Measurements from ENCODE around the gene HOXB5.

HOXB5 gene

DNA sequence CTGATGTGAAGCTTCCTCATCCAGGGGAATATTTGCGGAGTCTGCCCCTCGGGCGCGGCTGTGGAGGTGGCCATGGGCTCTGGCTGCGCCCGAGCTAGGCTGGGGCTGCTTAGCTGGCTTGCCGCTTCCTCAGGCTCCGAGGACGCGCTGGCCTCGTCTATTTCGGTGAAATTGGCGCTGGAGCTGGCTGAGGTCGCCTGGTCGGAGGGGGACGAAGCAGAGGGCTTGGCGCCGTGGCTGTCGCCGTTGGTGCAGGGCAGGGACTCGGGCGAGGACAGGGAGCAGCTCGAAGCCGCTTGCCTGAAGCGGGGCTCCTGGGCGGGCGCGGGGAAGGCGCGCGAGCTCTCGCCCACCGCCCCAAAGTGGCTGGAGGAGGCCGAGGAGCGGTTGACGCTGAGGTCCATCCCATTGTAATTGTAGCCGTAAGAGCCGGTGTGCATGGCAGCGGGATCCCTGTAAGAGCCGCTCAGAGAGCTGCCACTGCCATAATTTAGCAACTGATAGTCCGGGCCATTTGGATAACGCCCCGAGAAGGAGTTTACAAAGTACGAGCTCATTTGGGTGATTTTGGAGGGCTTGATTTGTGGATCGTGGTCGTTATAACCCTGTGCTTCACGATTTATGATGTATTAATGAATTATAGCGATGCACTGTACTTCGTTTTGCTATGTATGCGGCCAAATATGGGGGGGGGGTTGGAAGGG lies at the start of gene HOXB5:
TSS of gene HOXB5 (minus strand) at position 654 of the 704 bp plus-strand sequence. CDS start at position 557, 97 bp downstream.
- ATAC-seq, result no peak

DNA sequence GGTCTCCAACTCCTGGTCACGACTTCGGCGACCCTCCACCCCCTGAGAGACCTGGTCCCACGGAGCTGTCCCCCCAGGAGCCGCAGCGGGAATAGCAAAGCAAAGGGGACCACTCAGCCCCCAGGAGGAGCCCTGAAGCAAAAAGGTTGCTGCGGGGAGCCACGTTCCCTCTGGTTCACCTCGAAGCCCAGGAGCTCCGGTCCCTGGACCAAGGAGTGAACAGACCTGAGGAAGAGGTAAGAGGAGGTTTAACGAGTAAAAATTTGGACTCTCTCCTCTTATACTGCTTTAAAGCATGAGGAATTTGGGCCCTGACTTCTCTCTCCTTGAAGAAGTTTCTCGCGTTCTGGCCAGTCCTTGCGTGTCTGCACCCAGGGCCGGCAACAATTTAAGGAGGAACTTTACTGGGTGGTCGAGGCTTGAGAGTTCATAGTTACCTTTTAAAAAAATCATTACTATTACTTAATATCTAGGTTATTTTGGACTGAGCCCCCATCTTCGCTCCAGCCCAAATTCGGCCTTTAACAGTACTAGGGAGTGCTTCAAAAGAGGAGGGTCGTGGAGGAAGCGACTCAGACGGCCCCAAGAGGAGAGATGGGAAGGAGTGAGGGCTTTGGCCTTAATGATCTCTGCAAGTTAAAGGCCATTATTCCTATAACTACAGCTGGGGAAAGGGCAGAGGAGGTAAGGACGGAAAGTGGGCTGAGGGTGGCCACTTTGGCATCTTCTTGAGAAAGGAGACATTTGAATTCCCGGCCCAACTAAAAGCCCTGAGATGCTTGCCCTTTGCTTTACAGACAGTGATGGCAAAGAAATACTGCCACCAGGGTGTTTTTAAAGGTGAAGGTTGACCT lies 49.5 kb upstream of the HOXB5 start:
- ATAC-seq, result no peak

DNA sequence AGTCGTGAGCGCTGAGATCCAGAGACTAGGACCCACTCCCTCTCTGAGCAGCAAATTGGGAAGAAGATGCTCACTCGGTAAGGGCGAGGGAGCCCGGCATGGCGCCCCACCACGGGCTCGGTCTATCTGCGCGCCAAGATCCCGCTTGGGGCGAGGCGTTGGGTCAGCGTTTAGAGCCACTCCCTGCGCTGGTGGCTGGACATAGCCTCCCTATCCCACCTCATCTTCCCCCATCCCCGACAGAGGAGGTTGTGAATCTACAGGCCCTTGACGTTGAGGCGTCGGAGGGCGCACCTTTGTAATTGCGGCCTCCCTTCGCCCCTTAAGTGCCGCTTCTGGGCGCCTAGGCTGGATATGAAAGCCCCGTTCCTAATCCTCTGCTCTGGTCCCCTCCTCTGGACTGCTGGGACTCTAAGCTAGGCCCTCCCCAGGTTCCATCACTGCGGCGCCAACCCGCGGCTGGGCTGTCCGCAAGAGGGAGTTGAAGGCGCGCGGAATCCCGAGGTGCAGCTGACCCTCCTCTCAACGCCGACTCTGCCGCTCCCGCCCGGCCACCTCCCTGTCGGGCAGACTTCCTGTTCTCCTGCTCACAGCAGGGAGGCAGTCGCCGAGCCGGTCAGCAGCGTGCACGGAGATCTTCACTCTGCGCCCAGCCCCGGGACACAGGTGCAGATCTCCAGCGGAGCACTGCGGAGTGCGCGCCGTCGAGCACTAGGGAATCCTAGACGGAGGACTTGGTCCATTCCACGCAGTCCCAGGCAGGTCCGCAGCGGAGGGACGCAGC lies 48.7 kb upstream of the HOXB5 start:
- ATAC-seq, result no peak

DNA sequence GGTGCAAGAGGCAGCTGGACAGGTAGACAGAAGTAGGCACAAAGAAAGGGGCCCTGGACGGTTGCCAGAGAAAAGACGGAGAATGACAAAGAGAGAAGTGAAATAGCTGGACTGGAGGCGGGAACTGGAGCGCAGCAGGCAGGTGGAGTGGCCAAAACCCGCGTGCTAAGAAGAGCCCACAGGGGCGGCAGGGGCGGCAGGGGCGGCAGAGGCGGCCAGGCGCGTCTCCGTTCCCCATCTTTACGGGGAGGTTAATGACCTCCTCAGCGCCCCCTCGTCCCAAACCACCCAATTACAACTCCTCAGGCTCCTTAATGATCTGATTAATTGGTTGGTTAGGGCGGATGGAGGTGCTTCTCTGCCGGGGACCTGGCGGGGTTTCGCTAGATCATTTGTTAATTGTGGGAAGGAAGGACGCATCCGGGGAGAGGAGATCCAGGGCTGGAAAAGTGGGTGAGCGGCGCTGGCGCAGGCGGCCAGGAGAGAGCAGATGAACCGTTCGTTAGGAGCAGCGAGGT lies 48.0 kb upstream of the HOXB5 start:
- no peak for ATAC-seq

DNA sequence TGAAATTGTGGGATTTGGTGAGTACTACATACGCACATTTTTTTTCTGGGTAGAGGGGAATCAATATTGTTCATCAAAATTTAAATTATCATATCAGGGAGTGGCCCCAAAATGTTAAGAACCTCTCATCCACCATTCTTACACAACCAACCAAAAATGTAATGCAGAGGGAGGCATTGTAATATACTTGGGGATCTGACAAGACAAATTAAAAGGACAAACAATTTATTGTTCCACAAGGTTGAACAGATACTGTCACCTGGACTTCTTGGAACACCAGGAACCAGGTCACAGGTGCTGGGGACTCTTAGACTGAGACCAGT lies 47.2 kb upstream of the HOXB5 start:
- no peak for ATAC-seq

DNA sequence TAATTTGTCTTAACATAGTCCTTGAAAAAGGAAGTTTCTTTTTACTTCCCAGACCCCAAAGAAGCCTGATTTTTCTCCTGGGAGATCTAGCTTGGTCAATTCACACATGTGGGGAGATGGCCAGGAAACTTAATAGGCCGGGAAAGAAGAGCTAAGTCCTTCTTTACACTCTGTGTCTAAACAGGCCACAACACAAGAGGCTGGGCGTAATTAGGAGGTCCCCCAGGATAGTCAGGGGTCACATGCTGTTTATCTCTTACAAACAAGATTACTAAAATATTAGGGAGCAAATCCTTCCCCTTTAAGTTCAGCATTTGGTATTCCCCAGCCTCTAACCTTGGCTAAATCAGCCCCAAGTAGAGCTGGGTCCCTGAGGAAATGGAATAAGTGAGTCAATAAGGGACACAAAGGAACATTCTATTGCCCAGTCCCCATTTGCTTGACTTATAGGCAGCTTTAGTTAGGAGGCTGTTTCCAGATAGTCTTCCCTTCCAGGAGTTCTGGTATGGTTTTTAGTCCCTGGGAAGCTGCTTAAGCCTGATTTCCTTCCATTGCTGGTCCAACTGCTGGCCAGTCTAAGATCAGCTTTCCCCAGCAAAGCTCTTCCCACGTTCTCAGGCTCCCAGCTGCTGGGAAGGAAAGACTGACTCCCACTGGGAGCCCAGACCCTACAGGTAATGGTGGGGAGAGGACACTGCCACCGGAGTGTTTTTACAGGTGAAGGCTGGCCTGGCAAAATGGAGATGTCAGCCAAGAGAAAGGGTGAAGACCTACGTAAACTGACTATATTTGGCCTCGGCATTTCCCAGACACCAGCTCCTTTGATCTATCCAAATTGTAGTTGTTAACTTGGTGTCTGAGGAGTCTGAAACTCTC lies 46.6 kb upstream of the HOXB5 start:
- ATAC-seq, result no peak

DNA sequence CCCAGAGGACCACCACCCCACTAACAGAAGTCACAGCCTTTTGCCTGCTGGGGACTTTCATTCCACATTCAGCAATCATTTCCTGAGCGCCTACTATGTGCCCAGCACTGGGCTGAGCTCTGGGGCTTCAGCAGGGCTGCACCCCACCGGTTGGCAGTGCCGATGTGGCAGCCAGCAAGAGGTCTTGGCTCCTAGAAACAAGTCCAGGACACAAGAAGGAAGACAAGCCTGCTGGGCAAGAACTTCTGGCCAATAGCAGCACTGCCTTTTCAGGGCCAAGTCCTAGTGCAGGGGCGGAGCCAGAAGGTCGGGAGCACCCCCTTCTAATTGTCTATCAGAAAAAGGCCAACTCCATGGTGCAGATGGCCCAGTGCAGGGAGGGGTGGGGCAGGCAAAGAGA lies 45.6 kb upstream of the HOXB5 start:
- ATAC-seq, result no peak

DNA sequence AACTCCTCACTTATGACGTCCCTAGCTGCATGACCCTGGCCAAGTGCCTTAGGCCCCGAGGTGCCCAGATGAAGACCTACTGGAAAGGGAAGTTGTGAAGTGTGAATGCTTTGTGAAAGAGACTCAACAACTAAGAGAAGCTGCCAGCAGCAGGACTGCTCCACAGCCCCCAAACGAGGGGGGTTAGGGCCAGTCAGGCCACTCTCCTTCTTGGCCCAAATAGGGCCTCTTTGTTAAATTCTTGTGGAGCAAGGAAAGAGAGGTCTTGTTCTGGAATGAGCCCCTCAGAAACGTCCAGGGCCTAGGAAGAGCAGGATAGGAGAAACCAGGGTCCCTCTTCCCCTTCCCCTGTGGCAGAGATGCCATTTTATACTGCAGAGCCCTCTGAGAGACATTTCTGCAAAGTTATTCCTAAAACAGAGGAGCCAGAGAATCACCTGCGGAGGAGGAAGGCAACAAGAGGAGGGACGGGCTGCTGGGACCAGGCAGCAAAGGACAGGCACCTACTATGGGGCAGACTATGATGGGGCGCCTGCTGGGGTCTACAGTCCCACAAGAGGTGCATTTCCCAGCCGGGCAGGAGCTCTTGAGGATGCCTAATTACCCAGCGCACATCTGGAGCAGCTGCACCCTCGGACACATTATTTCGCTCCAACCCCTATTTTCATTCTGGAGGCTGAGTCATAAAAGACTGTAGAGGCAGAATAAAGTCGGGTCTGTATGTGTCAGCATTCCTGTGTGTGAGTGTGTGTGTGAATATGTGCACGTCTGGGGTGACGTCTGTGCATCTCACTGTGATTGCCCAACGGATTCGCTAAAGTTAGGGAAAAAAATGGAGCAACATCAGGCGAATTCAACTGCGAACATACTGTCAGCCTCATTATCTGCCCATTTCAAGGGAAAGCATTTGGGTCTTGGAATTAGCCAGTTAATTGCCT lies 44.0 kb upstream of the HOXB5 start:
- no peak for ATAC-seq

DNA sequence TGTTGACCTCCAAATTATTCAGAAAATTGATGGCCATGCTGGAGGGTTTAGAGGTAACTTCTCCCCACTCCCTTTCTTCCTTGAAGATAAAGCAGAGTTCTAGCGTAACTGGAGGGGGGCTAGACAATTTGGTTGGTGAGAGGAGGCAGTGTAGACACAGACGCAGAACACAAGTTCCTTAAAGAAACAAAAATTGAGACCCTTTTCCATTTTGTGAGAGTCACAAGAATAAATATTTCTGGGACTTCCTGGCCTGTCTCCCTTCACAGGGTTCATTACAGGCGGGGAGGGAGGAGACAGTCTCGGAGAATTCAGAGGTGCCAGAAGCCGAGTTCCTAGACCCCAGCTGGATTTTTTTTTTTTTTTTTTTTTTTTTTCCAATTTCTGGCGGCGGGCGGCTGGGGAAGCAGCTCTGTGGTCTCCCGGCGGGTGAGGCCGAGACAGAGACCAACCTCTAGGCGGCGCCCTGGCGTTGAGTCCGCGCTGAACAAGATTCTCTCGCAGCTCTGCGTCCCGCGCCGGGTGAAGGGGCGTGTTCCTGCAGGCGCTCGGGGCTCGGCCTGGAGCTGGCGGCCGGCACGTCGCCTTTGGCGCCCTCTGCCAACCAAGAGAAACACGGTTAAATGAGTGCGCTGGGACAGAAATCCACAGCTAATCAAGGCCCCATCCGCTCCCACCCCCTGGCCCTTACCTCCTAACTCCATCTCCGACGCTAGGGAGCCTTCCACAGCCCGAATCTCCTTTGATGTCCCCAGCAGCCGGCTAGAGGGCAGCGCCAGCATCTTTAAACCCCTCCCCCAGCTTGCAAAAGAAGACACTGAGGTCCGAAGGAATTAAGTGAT lies 42.8 kb upstream of the HOXB5 start:
- ATAC-seq, result peak in 1 of 2 donors; percentile 79

DNA sequence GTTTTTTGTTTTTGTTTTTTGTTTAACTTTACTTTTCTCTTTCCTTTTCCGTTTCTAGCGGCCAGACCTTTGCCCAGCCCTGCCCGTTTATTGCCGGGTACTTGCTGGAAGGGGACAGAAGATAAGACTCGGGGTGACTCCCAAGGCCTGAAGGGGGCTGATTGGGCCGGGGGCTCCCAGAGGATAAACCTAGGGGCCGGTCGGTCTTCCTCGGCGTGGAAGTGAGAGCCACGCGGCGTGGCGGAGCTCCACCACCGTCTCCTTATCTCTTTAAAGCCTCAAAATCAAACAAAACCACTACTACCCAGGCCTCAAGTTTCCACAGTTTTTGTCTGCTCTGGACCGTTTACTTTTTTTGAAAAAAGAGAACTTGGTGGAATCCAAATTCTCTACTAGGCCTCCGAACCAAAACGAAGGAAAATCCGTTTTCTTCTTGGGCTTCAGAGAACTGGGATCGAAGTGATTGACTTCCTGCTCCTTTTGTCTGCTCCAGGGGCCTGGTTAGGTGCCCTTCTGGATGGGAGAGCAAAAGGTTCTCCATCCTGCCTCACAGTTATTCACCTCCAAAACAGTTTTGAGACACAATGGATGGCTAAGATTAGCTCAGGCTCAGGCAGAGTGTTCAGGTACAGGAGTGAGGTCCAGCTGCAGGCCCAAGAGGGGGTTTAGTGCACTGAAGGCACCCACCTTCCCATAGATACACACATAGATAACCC lies 41.1 kb upstream of the HOXB5 start:
- no peak for ATAC-seq

DNA sequence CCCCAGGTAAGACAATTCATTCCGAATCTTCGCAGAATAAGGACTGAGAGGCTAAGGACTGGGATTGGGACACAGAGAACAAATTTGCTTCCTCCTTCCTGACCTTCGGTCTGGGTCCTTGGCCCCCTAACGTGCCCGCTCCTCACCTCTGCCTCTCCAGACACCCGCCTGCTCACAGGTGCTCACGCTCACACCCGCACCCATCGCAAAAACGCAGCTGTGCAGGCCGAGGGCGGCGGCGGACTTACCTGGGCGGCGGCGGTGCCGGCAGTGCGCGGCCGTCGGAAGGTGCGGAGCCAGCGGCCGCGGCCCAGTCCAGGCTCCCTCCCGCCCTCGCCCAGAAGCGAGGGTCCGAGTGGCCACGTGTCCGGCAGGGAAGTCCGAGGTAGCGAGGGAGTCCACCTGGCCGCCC lies 39.7 kb upstream of the HOXB5 start:
- no peak for ATAC-seq

DNA sequence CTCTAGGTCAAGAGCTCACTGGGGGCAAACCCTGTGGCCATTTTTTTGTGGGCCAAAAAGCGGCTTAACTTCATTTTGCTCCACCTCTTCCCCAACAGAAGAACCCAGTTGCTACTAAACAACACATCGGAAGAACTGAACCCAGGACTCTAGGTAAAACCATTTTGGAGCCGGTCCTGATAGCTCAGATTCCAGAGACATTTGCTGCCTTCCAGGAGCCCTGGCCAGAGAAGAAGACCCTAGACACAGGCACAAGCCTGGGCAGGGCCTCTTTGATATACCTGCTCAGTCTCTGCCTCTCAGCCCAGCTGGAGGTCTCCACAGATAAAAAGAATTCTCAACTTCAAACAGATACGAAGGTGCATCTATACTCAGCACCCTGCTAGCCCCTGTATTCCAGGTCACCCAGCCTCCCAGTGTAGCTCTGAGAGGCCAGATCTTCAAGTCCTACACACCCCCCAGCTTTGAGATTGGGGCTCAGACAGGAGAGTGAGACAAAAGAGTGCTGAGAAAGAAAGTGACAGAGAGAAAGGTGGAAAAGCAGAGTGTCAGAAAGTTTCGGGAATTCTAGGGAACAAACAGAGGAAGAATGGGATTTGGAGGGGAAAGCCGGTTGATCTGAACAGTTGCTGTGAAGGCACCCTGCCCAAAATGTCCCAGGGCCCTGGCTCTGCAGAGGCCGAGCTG lies 39.1 kb upstream of the HOXB5 start:
- ATAC-seq, result no peak

DNA sequence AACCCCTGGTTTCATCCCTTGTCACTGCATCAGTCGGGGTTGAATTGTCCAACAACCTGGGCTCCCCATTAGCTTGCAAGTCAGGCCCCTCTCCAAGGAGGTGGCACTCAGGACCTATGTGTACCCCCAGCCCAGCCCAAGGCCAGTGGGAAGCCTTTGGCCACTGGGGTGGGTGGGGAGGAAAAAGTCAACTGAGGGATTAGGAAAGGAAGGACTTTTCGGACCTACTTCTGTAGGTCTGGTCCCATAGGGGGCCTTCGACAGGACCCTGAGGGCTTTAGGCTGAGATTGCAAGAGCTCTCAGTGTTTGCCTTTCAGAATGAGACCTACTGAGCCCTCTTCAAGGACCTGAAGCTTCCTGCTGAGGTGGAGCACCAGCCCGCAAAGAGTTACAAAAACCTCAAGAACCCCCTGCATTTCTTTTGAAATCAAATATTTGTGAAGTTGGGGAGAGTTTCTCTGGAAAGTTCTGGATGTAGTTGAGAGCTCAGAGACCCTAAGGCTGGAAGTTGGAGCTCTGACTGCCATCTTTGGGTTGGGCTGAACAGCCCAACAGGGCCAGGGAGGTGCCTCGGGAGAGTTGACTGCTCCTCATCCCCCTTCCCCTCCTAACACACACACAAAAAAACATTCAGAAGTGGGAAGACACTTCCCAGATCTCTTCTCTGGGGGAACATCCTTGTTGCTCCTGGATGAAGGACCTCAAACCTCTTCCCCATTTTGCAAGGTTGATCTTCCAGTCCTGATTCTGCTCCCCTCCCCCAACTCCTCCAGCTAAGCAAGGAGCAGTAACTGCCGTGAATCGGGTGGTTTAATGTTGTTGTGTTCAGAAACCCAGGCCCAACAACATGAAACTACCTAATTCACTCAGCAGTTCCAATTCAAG lies 38.4 kb upstream of the HOXB5 start:
- no peak for ATAC-seq

DNA sequence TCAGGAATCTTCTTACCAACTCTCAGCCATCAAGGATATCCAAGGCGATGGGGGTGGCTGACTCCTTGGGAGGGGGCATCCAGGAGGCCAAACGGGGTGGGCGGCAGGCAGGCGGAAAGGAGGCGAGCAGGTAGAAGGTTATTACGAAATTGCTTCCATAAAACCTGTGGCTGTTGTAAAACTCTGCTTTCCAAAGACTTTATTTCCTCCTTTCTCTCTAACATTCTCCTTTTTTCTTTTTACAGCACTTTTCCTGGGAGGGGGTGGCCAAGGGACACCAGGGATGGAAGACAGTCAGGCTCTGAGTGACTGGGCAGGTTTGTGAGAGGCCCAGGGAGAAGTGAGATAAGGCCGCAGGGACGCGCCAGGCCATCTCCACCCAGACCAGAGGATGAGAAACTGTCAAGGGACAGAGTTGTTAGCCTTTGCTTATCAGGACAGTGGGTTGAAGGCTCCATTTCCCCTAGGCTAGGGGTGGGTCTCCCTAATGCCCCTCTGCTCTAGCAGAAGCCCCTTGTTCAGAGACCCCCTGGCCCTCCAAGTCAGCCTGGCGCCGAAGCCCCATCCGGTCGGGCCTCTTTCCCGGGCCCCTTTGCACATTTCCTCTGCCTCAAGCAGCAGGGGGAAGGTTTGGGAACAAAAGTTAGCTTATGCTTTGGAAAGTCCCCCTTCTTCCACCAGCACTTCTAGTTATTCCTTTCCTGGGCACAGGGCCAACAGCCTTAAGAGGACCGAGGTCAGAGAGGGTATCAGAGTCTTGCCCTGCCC lies 37.5 kb upstream of the HOXB5 start:
- ATAC-seq, result no peak

DNA sequence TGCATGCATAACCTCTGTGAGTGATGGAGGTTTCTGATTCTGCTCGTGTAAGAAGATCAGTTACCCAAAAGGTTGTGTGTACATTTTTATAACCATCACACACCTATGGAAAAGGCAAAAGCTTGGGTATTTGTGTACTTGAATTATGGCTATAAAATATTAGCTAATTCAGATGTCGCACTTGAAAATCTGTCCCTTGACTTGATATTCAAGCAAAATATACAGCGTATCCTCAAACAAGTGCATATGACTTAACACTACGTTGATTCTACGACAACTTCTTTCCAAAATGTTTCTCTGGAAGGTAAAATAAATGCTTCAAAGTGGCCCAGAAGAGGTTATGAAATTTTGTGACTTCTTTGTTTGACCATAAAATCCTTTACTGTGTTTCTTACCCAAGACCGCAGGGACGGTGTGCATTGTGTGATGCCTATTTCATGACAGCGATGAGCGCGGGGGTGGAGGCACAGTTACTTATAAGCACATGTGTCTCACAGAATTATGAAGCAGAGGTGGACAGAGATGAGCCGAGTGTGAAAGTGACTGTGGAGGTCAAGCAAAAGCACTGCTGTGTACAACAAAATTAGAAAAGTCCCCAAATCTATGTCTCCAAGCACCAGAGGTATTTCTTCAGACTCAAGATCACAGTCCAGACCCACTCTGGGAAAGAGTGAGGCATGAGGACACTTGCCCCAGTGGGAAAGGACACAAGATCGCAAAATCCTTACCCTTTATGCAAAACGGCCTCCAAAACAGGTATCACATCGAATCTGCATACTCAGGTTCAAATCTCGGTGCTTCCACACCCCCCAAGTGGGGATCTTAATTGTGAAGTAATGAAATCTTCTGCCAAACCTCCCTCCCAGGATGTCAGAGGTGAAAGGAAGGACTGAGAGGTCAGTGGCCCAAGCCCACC lies 36.7 kb upstream of the HOXB5 start:
- no peak for ATAC-seq

DNA sequence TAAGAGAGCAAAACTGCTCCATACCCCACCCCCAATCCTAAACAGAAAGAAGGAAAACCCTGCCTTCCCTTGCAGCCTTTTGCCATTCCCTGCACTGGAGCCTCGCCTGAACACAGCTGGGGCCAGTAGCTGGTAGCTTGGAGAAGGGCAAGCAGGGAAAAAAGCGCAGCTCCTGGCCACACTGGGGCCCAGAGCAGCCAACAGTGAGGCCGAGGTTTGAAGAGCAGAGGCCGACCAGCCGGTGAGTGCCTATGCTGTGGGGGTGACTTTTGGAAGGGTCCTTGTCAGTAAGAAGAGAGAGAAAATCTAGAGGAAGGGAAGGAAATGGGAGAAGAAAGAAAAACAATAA lies 35.8 kb upstream of the HOXB5 start:
- ATAC-seq, result no peak

Measured in activated CD4-positive, CD25-positive, alpha-beta regulatory T cell treated with anti-CD3 and anti-CD28 coated beads, Interleukin-2, amount 50 U/mL, for 24 hours (primary cell).